Heart left ventricle (tissue), 13 donors: ENCODE measurements around the gene MRPL49.

ENCODE experiments used
- POLR2A ChIP-seq, 2 donors: fragments of 450-650 bp; IDR thresholded peaks; one replicate each; pipeline ENCODE4 v1.6.1; 2017; ENCODE audit warnings: antibody characterized with exemption in 2 of 2, mild to moderate bottlenecking in 2 of 2, moderate library complexity in 2 of 2
- TF ChIP-seq, protein P1 (sequence below), 12 donors: fragments of 200-600 bp; sonication (generic) in 4 of 12; IDR thresholded peaks; one replicate each; pipeline versions ENCODE4 v1.5.0 to v1.8.0; 2018 to 2022; ENCODE audit warnings: antibody characterized with exemption in 12 of 12, mild to moderate bottlenecking in 5 of 12
- donor health status: ischemic (EF 13 %, LVEDD 7.1; RV severe dilation, severe dysfunction).
- donor health status: DM: no; HTN: yes; CAD: no.
- donor health status: DM: no; HTN: no; CAD: no.
- donor health status: ischemic (EF 25% LVEDD 6.9; RV normal size, moderate dysfunction).
- donor health status: ischemic (EF 25% LVEDD 5.7; RV mildly dilated, moderate dysfunction).
- donor health status: ischemic (EF 35%, LVEDD 5.7; RV mildly dilated, moderate dysfunction).
- donor health status: nonischemic (EF 11% LVEDD 7.7; RV severe dilation, severe dysfunction).
- donor health status: DM: yes; HTN: yes; CAD: no.
- donor health status: PGD.
- donor health status: ischemic (EF 29% LVEDD 5.4; RV normal size, mild dysfunction).
- donor health status: nonischemic (EF 23%, LVEDD 6.1; RV moderate dilation, normal function).

DNA sequence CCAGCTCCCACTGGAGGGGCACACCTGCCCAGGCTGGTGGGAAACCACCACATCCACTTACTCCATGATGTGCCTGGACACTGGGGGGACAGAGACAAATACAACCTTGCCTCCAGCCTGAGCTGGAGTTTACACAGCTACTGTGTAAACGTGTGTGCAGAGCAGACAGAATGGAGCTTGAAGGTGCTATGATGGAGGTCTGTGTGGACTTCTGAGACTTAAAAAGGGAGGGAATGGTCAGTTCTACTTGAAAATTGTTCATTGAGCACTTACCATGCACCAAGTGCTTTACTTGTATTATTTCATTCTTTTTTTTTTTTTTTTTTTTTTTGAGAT is 49.5 kb upstream of the MRPL49 start:
- TF ChIP-seq, protein P1, sequence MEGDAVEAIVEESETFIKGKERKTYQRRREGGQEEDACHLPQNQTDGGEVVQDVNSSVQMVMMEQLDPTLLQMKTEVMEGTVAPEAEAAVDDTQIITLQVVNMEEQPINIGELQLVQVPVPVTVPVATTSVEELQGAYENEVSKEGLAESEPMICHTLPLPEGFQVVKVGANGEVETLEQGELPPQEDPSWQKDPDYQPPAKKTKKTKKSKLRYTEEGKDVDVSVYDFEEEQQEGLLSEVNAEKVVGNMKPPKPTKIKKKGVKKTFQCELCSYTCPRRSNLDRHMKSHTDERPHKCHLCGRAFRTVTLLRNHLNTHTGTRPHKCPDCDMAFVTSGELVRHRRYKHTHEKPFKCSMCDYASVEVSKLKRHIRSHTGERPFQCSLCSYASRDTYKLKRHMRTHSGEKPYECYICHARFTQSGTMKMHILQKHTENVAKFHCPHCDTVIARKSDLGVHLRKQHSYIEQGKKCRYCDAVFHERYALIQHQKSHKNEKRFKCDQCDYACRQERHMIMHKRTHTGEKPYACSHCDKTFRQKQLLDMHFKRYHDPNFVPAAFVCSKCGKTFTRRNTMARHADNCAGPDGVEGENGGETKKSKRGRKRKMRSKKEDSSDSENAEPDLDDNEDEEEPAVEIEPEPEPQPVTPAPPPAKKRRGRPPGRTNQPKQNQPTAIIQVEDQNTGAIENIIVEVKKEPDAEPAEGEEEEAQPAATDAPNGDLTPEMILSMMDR (IDR thresholded peaks at IDR 0.05), result no peak
- no peak for TF ChIP-seq POLR2A (IDR thresholded peaks at IDR 0.05)
